ENCODE measurements around the gene ALKBH8.
A peak's percentile ranks its signal among the peaks of the same experiment; 100 is the strongest.

ALKBH8 gene

GRCh38 chr11:107493117-107493516 lies 72.4 kb downstream of the ALKBH8 start:
- no peak overlapping the region for H3K4me3 ChIP-seq (ENCODE audit: low read length)
- no peak for TF ChIP-seq CTCF (IDR thresholded peaks at IDR 0.05; ENCODE audit: insufficient read depth, low read depth, low read length, missing control alignments)
- peak; percentile 82 for DNase-seq (ENCODE audit: low read depth)

GRCh38 chr11:107490836-107491235 lies 74.7 kb downstream of the ALKBH8 start:
- no peak for DNase-seq (ENCODE audit: low read depth)

GRCh38 chr11:107482234-107482633 lies 83.3 kb downstream of the ALKBH8 start:
- no peak for TF ChIP-seq CTCF (IDR thresholded peaks at IDR 0.05; ENCODE audit: insufficient read depth, low read depth, low read length, missing control alignments)
- no peak overlapping the region for H3K4me3 ChIP-seq (ENCODE audit: low read length)
- DNase-seq (ENCODE audit: low read depth) = no peak

More at GRCh38 chr11:107490836-107491235, 74.7 kb downstream of the ALKBH8 start:
- no peak for TF ChIP-seq CTCF (IDR thresholded peaks at IDR 0.05; ENCODE audit: insufficient read depth, low read depth, low read length, missing control alignments)
- H3K4me3 ChIP-seq (ENCODE audit: low read length) = no peak overlapping the region

- no peak overlapping the region for H3K4me3 ChIP-seq (ENCODE audit: low read length)
- TF ChIP-seq CTCF (IDR thresholded peaks at IDR 0.05; ENCODE audit: insufficient read depth, low read depth, low read length, missing control alignments) = no peak
- DNase-seq (ENCODE audit: low read depth) = no peak
Observed at GRCh38 chr11:107478922-107479321, 86.6 kb downstream of the ALKBH8 start.

- no peak for DNase-seq (ENCODE audit: low read depth)
- H3K4me3 ChIP-seq (ENCODE audit: low read length) = no peak overlapping the region
- TF ChIP-seq CTCF (IDR thresholded peaks at IDR 0.05; ENCODE audit: insufficient read depth, low read depth, low read length, missing control alignments) = no peak
Observed at GRCh38 chr11:107477820-107478219, 87.7 kb downstream of the ALKBH8 start.

GRCh38 chr11:107473792-107474191 lies 91.7 kb downstream of the ALKBH8 start:
- DNase-seq (ENCODE audit: low read depth) = no peak
- H3K4me3 ChIP-seq (ENCODE audit: low read length) = no peak overlapping the region
- no peak for TF ChIP-seq CTCF (IDR thresholded peaks at IDR 0.05; ENCODE audit: insufficient read depth, low read depth, low read length, missing control alignments)

- DNase-seq (ENCODE audit: low read depth) = peak; percentile 39
- TF ChIP-seq CTCF (IDR thresholded peaks at IDR 0.05; ENCODE audit: insufficient read depth, low read depth, low read length, missing control alignments) = no peak
- no peak overlapping the region for H3K4me3 ChIP-seq (ENCODE audit: low read length)
Observed at GRCh38 chr11:107472966-107473365, 92.6 kb downstream of the ALKBH8 start.
